Adipocyte (in vitro differentiated cells): Measurements from ENCODE around the gene APBB1.

Experiments used
- DNase-seq: peaks from one replicate; pipeline ENCODE4 v3.0.0-alpha.2; 2015; ENCODE audit warnings: low read depth
- H3K27me3 ChIP-seq: replicated peaks from 2 replicates; pipeline ENCODE4 v1.7.0; 2013; ENCODE audit warnings: mild to moderate bottlenecking, low read length, moderate library complexity; ENCODE audit not compliant: control insufficient read depth, insufficient read depth
- H3K36me3 ChIP-seq: 2 replicates; pipeline ENCODE4 v1.7.0; 2013; ENCODE audit warnings: low read length, mild to moderate bottlenecking, moderate library complexity; ENCODE audit not compliant: control insufficient read depth, insufficient read depth, severe bottlenecking
- H3K4me1 ChIP-seq: 2 replicates; pipeline ENCODE4 v1.7.0; 2013; ENCODE audit warnings: mild to moderate bottlenecking, low read length, moderate library complexity; ENCODE audit not compliant: control insufficient read depth, insufficient read depth
- H3K4me3 ChIP-seq: 2 replicates; pipeline ENCODE4 v1.7.0; 2013; ENCODE audit warnings: mild to moderate bottlenecking, low read length, moderate library complexity
- H3K9ac ChIP-seq: 2 replicates; pipeline ENCODE4 v1.7.0; 2013; ENCODE audit warnings: mild to moderate bottlenecking, low read length, moderate library complexity
- H3K9me3 ChIP-seq: 2 replicates; pipeline ENCODE4 v1.7.0; 2013; ENCODE audit warnings: mild to moderate bottlenecking, low read length, moderate library complexity; ENCODE audit not compliant: control insufficient read depth

The APBB1 gene

GRCh38 chr11:6419009-6419631 is at the start of gene APBB1:
Gene APBB1 (minus strand): TSS chr11:6419094. CDS start chr11:6411347, 7,747 bp downstream.
- Histone ChIP-seq H3K4me1 (peaks cover 13% of the 10 kb centered on the region), H3K27me3 (no peaks in the 10 kb centered on the region), H3K4me3 (peak within 1 kb of the TSS; percentile 89), H3K9me3 (no peaks in the 10 kb centered on the region), H3K9ac (peak within 1 kb of the TSS; percentile 88), H3K36me3 (no peaks in the 10 kb centered on the region)
- peak; percentile 84 for DNase-seq

GRCh38 chr11:6459099-6459450 is 40.2 kb upstream of the APBB1 start:
- H3K27me3 ChIP-seq, result no peaks in the 10 kb centered on the region
- H3K36me3 ChIP-seq, result peaks cover 64% of the 10 kb centered on the region
- peaks cover 4% of the 10 kb centered on the region for H3K4me1 ChIP-seq
- DNase-seq, result no peak
- H3K9ac ChIP-seq, result no peak overlapping the region
- no peaks in the 10 kb centered on the region for H3K9me3 ChIP-seq
- H3K4me3 ChIP-seq, result no peak overlapping the region

GRCh38 chr11:6458352-6459098 is 39.6 kb upstream of the APBB1 start:
- H3K4me3 ChIP-seq, result no peak overlapping the region
- no peaks in the 10 kb centered on the region for H3K9me3 ChIP-seq
- DNase-seq, result no peak
- H3K27me3 ChIP-seq, result no peaks in the 10 kb centered on the region
- peaks cover 61% of the 10 kb centered on the region for H3K36me3 ChIP-seq
- H3K9ac ChIP-seq, result no peak overlapping the region
- H3K4me1 ChIP-seq, result peaks cover 4% of the 10 kb centered on the region

- Histone ChIP-seq H3K4me3 (no peak overlapping the region), H3K9me3 (no peaks in the 10 kb centered on the region), H3K36me3 (peaks cover 57% of the 10 kb centered on the region), H3K9ac (no peak overlapping the region), H3K4me1 (peaks cover 5% of the 10 kb centered on the region), H3K27me3 (no peaks in the 10 kb centered on the region)
- no peak for DNase-seq
Measured at GRCh38 chr11:6457581-6458320, 38.9 kb upstream of the APBB1 start.

- no peaks in the 10 kb centered on the region for H3K9me3 ChIP-seq
Measured at GRCh38 chr11:6456361-6457073, 37.6 kb upstream of the APBB1 start.

GRCh38 chr11:6455070-6455469 is 36.2 kb upstream of the APBB1 start:
- H3K9me3 ChIP-seq, result no peaks in the 10 kb centered on the region
- H3K4me3 ChIP-seq, result no peak overlapping the region
- no peak overlapping the region for H3K9ac ChIP-seq
- no peak for DNase-seq
- H3K4me1 ChIP-seq, result peaks cover 16% of the 10 kb centered on the region
- peaks cover 65% of the 10 kb centered on the region for H3K36me3 ChIP-seq
- H3K27me3 ChIP-seq, result no peaks in the 10 kb centered on the region

More at GRCh38 chr11:6456361-6457073, 37.6 kb upstream of the APBB1 start:
- Histone ChIP-seq H3K36me3 (peaks cover 56% of the 10 kb centered on the region), H3K27me3 (no peaks in the 10 kb centered on the region), H3K4me1 (peaks cover 12% of the 10 kb centered on the region), H3K4me3 (no peak overlapping the region), H3K9ac (no peak overlapping the region)
- no peak for DNase-seq

GRCh38 chr11:6453152-6453551 is 34.3 kb upstream of the APBB1 start:
- DNase-seq, result no peak
- no peak overlapping the region for H3K9ac ChIP-seq
- no peaks in the 10 kb centered on the region for H3K9me3 ChIP-seq
- peaks cover 65% of the 10 kb centered on the region for H3K36me3 ChIP-seq
- no peak overlapping the region for H3K4me3 ChIP-seq
- peaks cover 24% of the 10 kb centered on the region for H3K4me1 ChIP-seq
- no peaks in the 10 kb centered on the region for H3K27me3 ChIP-seq

GRCh38 chr11:6452219-6452618 is 33.3 kb upstream of the APBB1 start:
- H3K9ac ChIP-seq, result no peak overlapping the region
- DNase-seq, result peak; percentile 22
- no peak overlapping the region for H3K4me3 ChIP-seq
- H3K36me3 ChIP-seq, result peaks cover 65% of the 10 kb centered on the region
- H3K4me1 ChIP-seq, result peaks cover 24% of the 10 kb centered on the region
- no peaks in the 10 kb centered on the region for H3K9me3 ChIP-seq
- H3K27me3 ChIP-seq, result no peaks in the 10 kb centered on the region

GRCh38 chr11:6448574-6448973 is 29.7 kb upstream of the APBB1 start:
- peaks cover 32% of the 10 kb centered on the region for H3K36me3 ChIP-seq
- H3K9ac ChIP-seq, result no peak overlapping the region
- DNase-seq, result no peak
- H3K9me3 ChIP-seq, result no peaks in the 10 kb centered on the region
- H3K4me1 ChIP-seq, result peaks cover 24% of the 10 kb centered on the region
- no peak overlapping the region for H3K4me3 ChIP-seq
- H3K27me3 ChIP-seq, result no peaks in the 10 kb centered on the region

- Histone ChIP-seq H3K4me3 (no peak overlapping the region), H3K4me1 (peaks cover 28% of the 10 kb centered on the region), H3K9ac (peak overlapping the region; percentile 29), H3K36me3 (peaks cover 5% of the 10 kb centered on the region), H3K9me3 (no peaks in the 10 kb centered on the region), H3K27me3 (no peaks in the 10 kb centered on the region)
- DNase-seq, result peak; percentile 82
Measured at GRCh38 chr11:6443269-6444003, 24.5 kb upstream of the APBB1 start.
